NOMO-1 (cell line): ENCODE data around the gene KDM2B.
A peak's percentile ranks its signal among the peaks of the same experiment; 100 is the strongest.

Experiments
- DNase-seq, 2 experiments: peaks; one replicate each; lab custom pipeline; 2025; ENCODE audit not compliant: unreplicated experiment in 2 of 2; lab: John Stamatoyannopoulos, UW

Gene KDM2B

GRCh38 chr12:121440768-121441167 is 140.1 kb downstream of the KDM2B start:
- no peak for DNase-seq

DNA sequence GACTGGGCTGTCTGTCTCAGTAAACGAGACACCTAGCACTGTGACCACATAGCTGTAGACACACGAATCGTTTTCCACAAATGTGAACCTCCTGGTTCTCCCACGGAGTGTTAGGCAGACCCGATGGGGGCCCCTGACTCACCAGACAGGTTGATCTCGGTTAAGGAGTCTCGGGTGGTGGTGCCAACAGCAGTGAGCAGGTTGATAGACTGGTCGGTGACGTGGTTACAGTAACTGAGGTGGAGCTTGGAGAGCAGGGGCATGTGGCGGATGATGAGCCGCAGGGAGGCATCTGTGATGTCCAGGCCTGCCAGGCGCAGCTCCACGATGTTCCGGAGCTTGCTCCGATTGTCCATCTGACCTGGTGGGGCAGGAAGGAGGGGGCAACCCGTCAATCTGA is 141.1 kb downstream of the KDM2B start:
- no peak for DNase-seq

DNA sequence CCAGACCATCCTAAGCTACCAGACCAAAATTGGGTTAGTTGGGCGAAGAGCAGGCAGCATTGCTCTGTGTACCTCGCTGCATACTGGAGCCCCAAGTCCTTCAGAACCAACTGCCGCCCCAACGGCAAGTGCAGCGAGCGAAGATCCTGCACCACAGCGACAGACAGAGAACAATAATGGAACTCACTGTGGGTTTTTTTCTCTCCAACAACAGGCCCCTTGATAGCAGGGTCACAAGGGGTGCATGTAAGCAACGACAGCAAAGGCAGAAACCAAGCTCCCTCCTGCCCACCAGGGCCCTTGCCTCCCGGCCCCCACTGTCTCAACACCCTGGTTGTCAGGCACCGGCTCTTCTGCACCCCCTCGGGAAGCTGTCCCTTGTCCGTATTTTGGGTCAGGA is 141.9 kb downstream of the KDM2B start:
- DNase-seq = no peak

DNA sequence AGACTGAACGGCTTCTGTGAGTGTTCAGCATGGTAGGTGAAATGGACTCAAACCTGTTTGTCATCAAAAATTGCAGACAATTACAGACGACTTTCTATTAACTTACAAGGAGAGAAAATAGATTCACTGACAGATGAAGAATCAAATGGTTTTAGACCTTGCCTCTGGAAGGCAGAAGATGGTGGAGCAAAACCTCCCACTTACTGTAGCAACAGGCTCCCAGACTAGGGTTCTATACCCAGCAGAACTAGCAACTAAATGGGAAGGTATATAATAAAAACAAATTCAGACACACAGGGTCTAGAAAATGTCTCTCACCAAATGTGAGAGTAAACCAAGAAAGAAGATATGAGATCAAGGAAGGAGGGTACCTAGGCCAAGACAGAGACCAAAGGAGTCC is 144.1 kb downstream of the KDM2B start:
- DNase-seq = no peak

DNA sequence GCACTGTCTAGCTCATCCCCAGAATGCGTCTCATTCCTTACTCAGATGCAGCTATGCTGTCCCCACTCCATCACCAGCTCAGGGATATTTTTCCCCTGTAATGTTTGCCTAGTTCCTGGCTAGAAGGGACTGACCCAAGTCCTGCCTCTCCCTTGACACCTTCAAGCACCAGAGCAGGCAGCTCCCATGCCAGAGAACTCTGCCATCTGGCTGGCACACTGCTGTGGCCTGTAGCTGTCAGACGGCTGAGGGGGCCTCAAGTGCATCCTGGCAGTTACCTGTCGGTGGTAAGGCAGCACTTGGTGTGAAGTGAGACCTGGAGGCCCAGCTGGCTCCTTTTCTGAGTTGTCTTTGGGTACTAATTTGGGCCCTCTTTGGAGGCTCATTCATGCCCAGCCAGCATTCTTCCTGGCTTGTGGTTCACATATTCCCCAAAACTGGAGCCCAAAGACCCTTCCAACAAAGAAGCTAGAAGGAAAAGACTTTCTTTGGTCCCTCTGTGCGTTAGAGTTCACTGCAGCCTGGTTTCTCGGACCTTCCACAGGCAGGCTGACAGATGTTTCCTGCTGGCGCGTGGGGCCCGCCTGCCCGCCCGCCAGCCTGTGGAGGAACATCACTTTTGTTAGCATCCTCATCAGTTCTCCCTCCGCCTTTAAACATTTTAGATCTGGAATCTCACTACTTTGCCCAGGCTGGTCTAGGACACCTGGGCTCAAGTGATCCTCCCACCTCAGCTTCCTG is 147.9 kb downstream of the KDM2B start:
- DNase-seq = no peak

DNA sequence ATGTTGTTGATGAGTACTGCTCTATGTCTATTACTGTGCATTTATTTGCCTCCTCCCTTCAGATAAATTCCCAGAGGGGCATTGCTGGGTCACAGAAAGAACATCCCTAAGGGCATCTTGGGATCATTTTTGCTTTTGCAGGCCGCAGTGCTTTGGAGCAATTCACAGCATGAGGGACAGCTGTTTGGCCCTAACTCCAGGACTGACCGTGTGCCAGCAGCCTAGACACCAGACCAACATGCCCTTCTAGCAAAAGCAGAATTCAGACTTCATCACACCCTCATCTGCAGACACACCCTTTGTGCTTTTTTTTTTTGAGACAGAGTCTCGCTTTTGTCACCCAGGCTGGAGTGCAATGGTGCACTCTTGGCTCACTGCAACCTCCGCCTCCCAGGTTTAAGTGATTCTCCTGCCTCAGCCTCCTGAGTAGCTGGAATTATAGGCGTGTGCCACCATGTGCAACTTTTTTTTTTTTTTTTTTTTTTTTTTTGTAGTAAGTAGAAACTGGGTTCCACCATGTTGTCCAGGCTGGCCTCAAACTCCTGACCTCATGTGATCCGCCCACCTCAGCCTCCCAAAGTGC is 149.9 kb downstream of the KDM2B start:
- DNase-seq = no peak

DNA sequence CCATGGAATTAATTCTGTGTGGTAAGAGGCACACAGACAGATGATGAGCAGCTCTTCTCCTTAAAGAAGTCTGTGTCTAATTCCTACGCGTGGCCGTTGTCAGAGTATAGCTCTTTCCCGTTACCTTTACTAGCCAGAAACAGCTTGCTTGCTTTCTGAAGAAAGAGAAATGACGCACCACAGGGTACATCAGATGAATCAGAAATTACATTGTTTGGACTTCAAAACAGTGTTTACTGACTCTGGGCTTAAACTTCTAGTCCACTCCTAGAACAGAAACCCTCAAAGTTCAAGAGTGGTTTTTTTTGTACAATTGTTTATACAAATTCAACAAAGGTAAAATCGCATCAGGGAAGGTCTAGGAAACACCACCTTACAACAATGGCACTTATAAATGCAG is 151.9 kb downstream of the KDM2B start:
- DNase-seq = no peak

- no peak for DNase-seq
Observed at GRCh38 chr12:121427556-121428050, 153.2 kb downstream of the KDM2B start.

DNA sequence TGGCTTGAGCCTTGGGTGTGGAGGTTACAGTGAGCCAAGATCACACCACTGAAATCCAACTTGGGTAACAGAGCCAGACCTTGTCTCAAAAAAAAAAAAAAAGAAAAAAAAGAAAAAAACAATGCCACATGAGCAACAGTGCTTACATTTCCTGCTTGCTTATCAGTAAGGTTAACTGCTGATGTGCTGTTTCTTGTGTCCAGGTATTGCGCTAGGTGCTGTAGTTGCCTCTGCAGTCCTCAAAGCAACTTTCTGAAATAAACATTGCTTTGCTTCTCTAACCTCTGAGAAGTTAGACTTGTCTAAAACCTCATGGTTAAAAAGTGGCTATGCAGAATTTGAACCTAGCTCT is 156.2 kb downstream of the KDM2B start:
- DNase-seq = no peak

GRCh38 chr12:121423682-121424623 is 156.9 kb downstream of the KDM2B start:
- DNase-seq = no peak

GRCh38 chr12:121423253-121423652 is 157.6 kb downstream of the KDM2B start:
- no peak for DNase-seq

DNA sequence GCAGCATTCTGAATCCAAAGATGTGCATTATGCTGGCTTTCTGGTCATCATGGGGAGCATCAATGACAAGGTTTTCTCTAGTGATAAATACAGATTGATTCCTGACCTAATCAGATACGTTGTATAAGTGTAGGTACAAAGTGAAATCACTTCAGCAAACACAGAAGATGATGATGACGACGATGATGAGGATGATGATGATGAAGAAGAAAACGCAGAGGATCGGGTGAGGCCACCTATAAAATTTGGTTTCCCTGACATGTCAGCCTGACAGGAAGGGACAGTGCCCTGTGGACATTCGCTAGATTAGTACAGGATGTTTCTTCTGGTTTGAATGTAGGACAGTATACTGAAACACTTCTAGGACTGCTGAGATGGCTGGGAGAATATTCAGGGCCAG is 160.7 kb downstream of the KDM2B start:
- DNase-seq = no peak

DNA sequence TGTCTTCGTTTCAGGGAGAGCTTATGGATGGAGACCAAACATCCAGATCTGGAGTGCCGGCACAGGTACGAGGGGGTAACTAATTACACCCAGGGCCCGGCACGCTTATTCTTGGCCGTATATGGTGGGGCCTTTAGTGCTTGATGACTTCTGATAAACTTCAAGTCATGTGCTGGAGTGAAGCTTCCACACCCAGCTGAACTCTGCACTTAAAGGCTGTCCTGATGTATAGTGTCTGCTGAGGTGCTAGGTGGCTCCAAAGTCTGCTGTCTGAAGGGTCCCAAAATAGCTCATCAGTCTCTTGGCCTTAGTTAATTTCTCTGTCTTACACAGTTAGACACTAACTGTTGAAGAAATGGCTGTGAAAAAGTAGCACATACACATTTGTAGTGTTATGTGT is 163.0 kb downstream of the KDM2B start:
- DNase-seq = no peak

GRCh38 chr12:121413917-121414316 is 166.9 kb downstream of the KDM2B start:
- DNase-seq = no peak

- no peak for DNase-seq
Observed at GRCh38 chr12:121405211-121405610, 175.6 kb downstream of the KDM2B start.

- DNase-seq = no peak
Observed at GRCh38 chr12:121404734-121405133, 176.1 kb downstream of the KDM2B start.

GRCh38 chr12:121403721-121404120 is 177.1 kb downstream of the KDM2B start:
- no peak for DNase-seq

- DNase-seq = peak; percentile 29 to 34
Observed at GRCh38 chr12:121400332-121401139, 180.3 kb downstream of the KDM2B start.

DNA sequence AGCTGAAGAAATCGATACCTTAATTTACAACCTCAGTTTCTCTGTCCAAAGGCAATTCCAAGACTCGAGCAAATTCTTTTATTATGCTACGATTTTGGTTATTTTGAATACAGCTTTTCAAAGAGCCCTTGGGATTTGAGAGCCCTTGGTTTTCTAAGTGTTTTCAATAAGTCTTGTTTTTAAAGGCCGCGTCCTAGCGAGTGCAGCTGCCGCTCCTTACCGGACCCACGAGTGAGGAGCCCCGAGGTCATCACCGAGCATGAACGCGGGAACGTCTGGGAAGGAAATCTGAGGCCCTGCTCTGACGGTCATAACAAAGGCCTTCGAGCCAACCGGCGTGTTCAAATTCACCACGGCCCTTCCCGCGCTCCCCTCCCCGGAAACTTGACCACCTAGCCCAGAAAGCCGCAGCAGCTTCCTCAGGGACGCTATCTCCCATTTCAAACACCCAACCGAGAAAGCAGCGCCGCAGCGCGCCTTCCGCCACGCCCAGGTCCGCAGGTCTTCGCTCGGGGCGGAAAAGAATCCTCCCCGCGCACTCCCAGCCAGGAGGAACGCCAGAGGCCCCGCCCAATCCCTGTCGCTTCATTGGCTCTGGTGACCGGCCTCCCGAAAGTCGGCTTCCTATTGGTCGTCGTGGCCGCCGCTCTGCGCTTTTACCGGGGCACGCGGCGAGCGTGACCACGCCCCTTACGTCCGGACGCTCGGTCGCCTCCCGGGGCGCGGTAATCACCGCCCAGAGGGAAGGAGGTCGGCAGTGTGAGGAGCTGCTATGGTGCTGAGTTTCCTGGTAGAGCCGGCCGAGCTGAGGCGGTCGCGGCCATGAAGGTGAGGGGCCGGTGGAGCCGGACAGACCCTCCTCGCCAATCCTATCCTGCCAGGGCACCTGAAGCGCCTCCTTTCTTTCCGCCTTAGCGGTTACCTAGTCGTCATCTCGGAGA is 181.2 kb downstream of the KDM2B start, which contains the start of gene RNF34:
RNF34 (plus strand) TSS at position 728 of the 941 bp plus-strand sequence; CDS start at position 823, 95 bp downstream.
- peak; percentile 98 to 99 for DNase-seq
